Small intestine (tissue), 7 donors: Measurements from ENCODE around the gene SLC6A8. TPM values are rescaled to one million over a fixed set of nuclear protein-coding genes. Genes with fewer than 3 reads are reported as not detected.
"Not testable (repeated sequence)": the region's sequence is repeated elsewhere in the genome, so short reads cannot be mapped to it uniquely, and the experiment has no call there.

ENCODE experiments used
- DNase-seq, 2 donors: peaks; one replicate each; pipeline versions ENCODE4 v3.0.0 to v3.0.0-alpha.2; 2013
- FAIRE-seq: peaks from 2 replicates; lab custom pipeline; 2012; peaks lifted over from hg19 to GRCh38; lab: Jason Lieb, UNC
- H3K27ac ChIP-seq, 3 donors: one replicate each; pipeline ENCODE4 v1.5.1; 2013; ENCODE audit warnings: low read length in 2 of 3, mild to moderate bottlenecking in 2 of 3, control low read depth in 1 of 3, inconsistent platforms in 1 of 3, low read depth in 1 of 3, moderate library complexity in 1 of 3
- H3K27me3 ChIP-seq, 3 donors: one replicate each; pipeline ENCODE4 v1.6.1; 2013; ENCODE audit warnings: low read length in 3 of 3, inconsistent platforms in 1 of 3; ENCODE audit not compliant: control insufficient read depth in 3 of 3, insufficient read depth in 3 of 3
- H3K36me3 ChIP-seq, 3 donors: one replicate each; pipeline ENCODE4 v1.6.1; 2013; ENCODE audit warnings: low read length in 3 of 3, inconsistent platforms in 1 of 3, low read depth in 1 of 3, mild to moderate bottlenecking in 1 of 3, moderate library complexity in 1 of 3; ENCODE audit not compliant: control insufficient read depth in 3 of 3, insufficient read depth in 2 of 3
- H3K4me1 ChIP-seq, 3 donors: one replicate each; pipeline ENCODE4 v1.6.1; 2013; ENCODE audit warnings: low read length in 2 of 3, inconsistent platforms in 1 of 3, low read depth in 1 of 3, mild to moderate bottlenecking in 1 of 3, moderate library complexity in 1 of 3; ENCODE audit not compliant: control insufficient read depth in 3 of 3, insufficient read depth in 2 of 3
- H3K4me3 ChIP-seq, 3 donors: one replicate each; pipeline ENCODE4 v1.5.1; 2013; ENCODE audit warnings: low read length in 3 of 3, control low read depth in 1 of 3, inconsistent platforms in 1 of 3, low read depth in 1 of 3, mild to moderate bottlenecking in 1 of 3, moderate library complexity in 1 of 3
- H3K9me3 ChIP-seq, 2 donors: one replicate each; pipeline ENCODE4 v1.6.1; 2013; ENCODE audit warnings: low read depth in 1 of 2, low read length in 1 of 2; ENCODE audit not compliant: control insufficient read depth in 2 of 2, insufficient read depth in 1 of 2
- WGBS, 3 donors: extraction: QIAGEN DNeasy Blood & Tissue Kit; methylation state at CpG; one replicate each; pipeline ENCODE4 v1.1.7; 2013; 5-methylcytosine and 5-hydroxymethylcytosine counted together
- polyA plus RNA-seq, 4 donors: library from polyadenylated mRNA; stranded (reverse) in 3 of 4; unstranded in 1 of 4; fragments of 200-250 nt in 3 of 4; fragments of 120-200 nt in 1 of 4; gene quantifications; one replicate each; pipeline versions ENCODE4 v1.2.1 to v1.2.3, GENCODE V29; 2013
- donor health status: healthy with polysubstance abuse.
- donor health status: control.
- donor health status: control.
- donor health status: Bipolar disorder and iron deficiency.
- donor health status: healthy.

Gene SLC6A8
- polyA plus RNA-seq, 4 donors, result 34.0 to 140 (median 59.2) TPM

DNA sequence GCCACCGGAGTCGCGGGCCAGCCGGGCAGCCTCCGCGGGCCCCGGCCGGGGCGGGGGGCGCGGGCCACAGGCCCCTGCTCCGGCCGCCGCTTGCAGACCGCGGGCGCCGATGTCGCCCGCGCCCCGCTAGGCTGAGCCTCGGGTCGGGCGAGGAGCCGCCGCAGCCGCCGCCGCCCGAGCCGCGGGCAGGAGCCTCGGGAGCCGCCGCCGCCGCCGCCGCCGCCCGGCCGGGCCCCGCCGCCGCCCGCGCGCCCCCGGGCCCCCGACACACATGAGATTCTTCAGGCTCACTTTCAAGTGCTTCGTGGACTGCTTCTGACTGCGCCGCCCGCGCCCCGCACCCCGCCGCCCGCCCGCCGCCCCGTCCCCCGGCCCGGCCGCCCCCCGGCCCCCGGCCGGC, 345 bp downstream of the SLC6A8 start:
- H3K36me3 ChIP-seq, result peaks cover 0 to 36% (median 0%) of the 10 kb centered on the region in 3 donors
- DNase-seq (no peak), FAIRE-seq (no peak)
- no peak overlapping the region for H3K27ac ChIP-seq
- H3K4me3 ChIP-seq, result peak overlapping the region in 2 of 3 donors; percentile 41 to 71
- WGBS, 3 donors, result 1 to 62% methylated on average over 6 to 69 of the region's 69 CpGs; no CpG with 5 or more reads in 1 of the 3 donors
- peaks cover 0 to 3% of the 10 kb centered on the region in 2 donors for H3K9me3 ChIP-seq
- peaks cover 0 to 26% (median 0%) of the 10 kb centered on the region in 3 donors for H3K4me1 ChIP-seq
- no peaks in the 10 kb centered on the region for H3K27me3 ChIP-seq

DNA sequence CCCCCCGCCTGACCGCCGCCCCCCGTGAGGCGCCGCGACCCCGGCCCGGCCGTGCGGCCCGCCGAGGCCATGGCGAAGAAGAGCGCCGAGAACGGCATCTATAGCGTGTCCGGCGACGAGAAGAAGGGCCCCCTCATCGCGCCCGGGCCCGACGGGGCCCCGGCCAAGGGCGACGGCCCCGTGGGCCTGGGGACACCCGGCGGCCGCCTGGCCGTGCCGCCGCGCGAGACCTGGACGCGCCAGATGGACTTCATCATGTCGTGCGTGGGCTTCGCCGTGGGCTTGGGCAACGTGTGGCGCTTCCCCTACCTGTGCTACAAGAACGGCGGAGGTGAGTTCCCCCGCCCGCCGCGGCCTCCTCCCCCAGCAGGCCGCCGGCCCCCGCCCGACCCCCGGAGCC, 780 bp downstream of the SLC6A8 start:
- H3K4me3 ChIP-seq, result peak overlapping the region; percentile 30 to 71 (median 41)
- peaks cover 0 to 2% of the 10 kb centered on the region in 2 donors for H3K9me3 ChIP-seq
- peak overlapping the region in 1 of 3 donors; percentile 42 for H3K27ac ChIP-seq
- DNase-seq, result no peak
- no peaks in the 10 kb centered on the region for H3K27me3 ChIP-seq
- peaks cover 0 to 26% (median 0%) of the 10 kb centered on the region in 3 donors for H3K4me1 ChIP-seq
- WGBS, 3 donors, result 1 to 34% methylated on average over 26 to 57 of the region's 57 CpGs; no CpG with 5 or more reads in 1 of the 3 donors
- H3K36me3 ChIP-seq, result peaks cover 0 to 40% (median 0%) of the 10 kb centered on the region in 3 donors
- FAIRE-seq, result no peak

DNA sequence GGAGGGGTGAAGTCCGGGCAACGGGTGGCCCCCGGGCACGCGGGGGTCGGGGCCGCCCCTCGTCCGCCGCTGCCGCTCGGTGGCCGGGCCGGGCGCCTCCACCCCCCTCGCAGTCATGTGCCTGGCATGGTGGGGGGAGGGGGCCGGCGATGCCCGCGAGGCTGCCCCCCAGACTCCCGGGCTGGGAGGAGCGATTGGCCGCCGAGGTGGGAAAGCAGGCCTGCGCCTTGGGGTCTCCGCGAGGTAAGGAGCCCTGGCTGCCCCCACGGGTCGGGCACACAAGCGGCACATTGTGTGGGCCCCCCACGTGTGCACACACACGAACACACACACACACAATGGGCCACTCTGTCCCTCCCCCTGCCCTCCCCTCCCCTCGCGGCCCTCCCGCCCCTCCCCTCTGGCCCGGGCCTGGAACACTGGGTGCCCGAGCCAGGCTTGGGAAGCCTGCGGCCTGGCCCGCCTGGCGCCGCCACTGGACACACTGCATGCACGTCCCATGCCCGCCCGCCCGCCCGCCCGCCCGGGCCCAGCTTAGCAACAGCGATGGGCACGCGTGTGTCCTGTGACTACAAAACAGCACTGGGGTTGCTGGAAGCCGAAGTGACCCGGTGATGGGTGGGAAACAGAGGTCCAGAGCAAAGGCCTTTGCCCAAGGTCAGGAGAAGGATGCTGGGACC, 1.3 kb downstream of the SLC6A8 start:
- no peaks in the 10 kb centered on the region for H3K27me3 ChIP-seq
- no peaks in the 10 kb centered on the region for H3K9me3 ChIP-seq
- H3K4me3 ChIP-seq, result peak overlapping the region; percentile 41 to 71 (median 43)
- DNase-seq, result no peak
- H3K27ac ChIP-seq, result peak overlapping the region in 2 of 3 donors; percentile 13 to 42
- H3K4me1 ChIP-seq, result peaks cover 0 to 24% (median 0%) of the 10 kb centered on the region in 3 donors
- WGBS, 3 donors, result 25 to 67% (median 61%) methylated on average over 9 to 52 of the region's 53 CpGs
- no peak for FAIRE-seq
- peaks cover 0 to 46% (median 0%) of the 10 kb centered on the region in 3 donors for H3K36me3 ChIP-seq

DNA sequence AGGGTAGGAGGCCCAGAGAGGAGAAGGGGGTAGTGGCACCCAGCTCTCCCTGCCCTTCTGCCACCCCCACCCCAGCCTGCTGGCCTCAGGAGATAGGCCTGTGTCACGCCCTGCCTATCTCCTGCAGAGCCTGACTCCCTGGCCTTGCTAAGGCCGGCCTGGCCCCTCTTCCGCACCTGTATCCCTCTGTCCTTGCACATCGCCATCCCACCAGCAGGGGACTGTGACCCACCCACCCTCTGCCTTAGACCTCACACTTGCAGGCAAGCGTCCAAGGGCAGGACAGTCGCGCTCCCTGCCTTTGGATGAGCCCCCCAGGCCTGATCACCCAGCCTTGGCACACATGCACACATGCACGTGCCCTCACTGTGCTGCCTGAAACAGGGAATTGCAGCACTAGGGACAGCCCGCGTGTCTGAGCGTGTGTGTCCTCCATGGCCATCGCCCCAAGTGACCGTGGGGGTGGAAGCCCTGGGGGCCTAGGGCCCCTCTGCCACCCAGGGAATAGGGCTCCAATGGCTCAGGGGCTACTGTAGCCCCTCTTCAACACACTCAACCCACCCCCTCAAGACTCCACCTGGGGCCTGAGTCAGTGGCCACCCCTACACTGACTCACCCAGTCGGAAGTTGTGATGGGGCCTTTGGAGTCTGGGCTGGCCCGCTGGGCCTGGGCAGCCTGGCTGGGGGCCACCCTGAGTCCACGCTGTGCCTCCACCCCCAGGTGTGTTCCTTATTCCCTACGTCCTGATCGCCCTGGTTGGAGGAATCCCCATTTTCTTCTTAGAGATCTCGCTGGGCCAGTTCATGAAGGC, 2.1 kb downstream of the SLC6A8 start:
- peaks cover 0 to 17% (median 0%) of the 10 kb centered on the region in 3 donors for H3K4me1 ChIP-seq
- H3K36me3 ChIP-seq, result peaks cover 0 to 52% (median 0%) of the 10 kb centered on the region in 3 donors
- H3K27ac ChIP-seq, result peak overlapping the region in 1 of 3 donors; percentile 22
- DNase-seq (no peak), FAIRE-seq (no peak)
- H3K9me3 ChIP-seq, result no peaks in the 10 kb centered on the region
- WGBS, 3 donors, result 59 to 86% (median 80%) methylated on average over 10 to 19 of the region's 19 CpGs
- H3K4me3 ChIP-seq, result peak overlapping the region in 2 of 3 donors; percentile 43 to 71
- H3K27me3 ChIP-seq, result no peaks in the 10 kb centered on the region

DNA sequence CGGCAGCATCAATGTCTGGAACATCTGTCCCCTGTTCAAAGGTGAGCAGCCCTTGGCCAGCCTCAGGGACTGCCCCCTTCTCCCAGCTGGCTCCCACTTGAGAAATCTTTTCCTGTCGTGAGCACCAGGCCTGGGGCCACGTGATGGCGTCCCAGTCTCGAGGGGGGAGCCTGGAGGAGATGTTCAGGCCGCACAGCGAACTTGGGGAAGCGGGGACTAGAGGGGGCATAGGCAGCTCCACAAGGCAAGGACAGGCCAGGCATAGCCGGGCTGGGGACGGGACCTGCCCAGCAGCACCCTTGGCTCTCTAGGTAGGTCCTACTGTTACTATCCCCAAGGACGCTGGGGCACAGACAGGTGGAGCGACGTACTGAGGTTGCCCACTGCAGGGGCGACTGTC, 2.7 kb downstream of the SLC6A8 start:
- WGBS, 3 donors, result 63 to 83% (median 82%) methylated on average over 10 to 14 of the region's 14 CpGs
- Histone ChIP-seq H3K27me3 (no peaks in the 10 kb centered on the region), H3K27ac (peak overlapping the region in 1 of 3 donors; percentile 22), H3K36me3 (peaks cover 0 to 55% (median 0%) of the 10 kb centered on the region in 3 donors), H3K4me3 (peak overlapping the region in 2 of 3 donors; percentile 9 to 43), H3K9me3 (no peaks in the 10 kb centered on the region), H3K4me1 (peaks cover 0 to 11% (median 0%) of the 10 kb centered on the region in 3 donors)
- FAIRE-seq (no peak), DNase-seq (no peak)

DNA sequence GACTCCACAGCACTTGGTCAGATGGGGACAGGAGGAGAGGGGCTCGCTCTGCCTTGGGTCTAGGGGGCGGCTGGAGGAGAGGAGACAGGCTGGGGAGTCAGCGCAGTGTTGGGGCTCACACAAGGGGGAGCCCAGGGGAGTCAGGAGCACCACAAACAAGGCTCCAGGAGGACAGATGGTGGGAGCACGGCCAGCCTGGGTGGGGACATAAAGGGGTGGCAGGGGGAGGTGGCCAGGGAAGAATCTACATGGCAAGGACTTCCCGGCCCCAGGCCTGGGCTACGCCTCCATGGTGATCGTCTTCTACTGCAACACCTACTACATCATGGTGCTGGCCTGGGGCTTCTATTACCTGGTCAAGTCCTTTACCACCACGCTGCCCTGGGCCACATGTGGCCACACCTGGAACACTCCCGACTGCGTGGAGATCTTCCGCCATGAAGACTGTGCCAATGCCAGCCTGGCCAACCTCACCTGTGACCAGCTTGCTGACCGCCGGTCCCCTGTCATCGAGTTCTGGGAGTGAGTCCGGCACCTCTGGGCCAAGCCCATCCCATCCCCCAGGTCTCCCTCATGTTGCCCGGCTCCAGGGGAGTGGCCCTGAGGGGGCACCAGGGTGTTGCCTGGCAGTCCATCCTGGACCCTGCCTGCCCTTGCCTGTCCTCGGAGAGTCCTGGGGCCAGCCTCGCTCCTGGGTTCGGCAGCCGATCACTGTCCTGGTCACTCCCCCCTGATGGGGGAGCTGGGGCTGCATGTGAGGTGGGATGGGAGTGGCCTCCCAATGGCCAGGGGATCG, 3.5 kb downstream of the SLC6A8 start:
- H3K4me1 ChIP-seq, H3K9me3 ChIP-seq, H3K27me3 ChIP-seq, DNase-seq, H3K27ac ChIP-seq, H3K4me3 ChIP-seq, FAIRE-seq: not testable (repeated sequence)
- 87 to 88% (median 88%) methylated on average over 15 to 21 of the region's 21 CpGs for WGBS, 3 donors
- peaks cover 0 to 63% (median 0%) of the 10 kb centered on the region in 3 donors for H3K36me3 ChIP-seq

DNA sequence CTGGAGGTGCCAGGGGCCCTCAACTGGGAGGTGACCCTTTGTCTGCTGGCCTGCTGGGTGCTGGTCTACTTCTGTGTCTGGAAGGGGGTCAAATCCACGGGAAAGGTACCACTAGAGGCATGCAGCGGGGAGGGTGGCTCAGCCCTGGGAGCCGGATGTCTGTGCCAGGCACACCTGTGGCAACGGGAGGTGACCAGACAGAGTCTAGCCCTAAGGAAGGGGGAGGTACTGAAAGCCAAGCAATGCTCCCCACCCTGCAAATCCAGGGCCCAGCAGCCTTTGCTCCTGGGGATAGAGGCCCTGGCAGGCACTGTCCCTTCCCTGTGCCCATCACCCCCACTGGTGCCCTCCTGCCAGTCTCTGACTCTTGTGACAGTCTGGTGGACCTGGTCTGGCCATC, 4.3 kb downstream of the SLC6A8 start:
- FAIRE-seq (no peak), DNase-seq (no peak)
- Histone ChIP-seq H3K27ac (no peak overlapping the region), H3K27me3 (no peaks in the 10 kb centered on the region), H3K4me1 (peaks cover 0 to 2% (median 0%) of the 10 kb centered on the region in 3 donors), H3K36me3 (peaks cover 0 to 70% (median 0%) of the 10 kb centered on the region in 3 donors), H3K4me3 (no peak overlapping the region), H3K9me3 (no peaks in the 10 kb centered on the region)
- WGBS, 3 donors, result 51 to 69% (median 61%) methylated on average over 4 of the region's 4 CpGs
